H9 (cell line): ENCODE results near the gene LCE1C. TPM values are rescaled to one million over a fixed set of nuclear protein-coding genes. Genes with fewer than 3 reads are reported as not detected.

Source experiments
- DNase-seq: peaks from one replicate; pipeline ENCODE4 v3.0.0-alpha.2; 2017
- H2AFZ ChIP-seq: one replicate; pipeline ENCODE4 v1.6.1; 2013; ENCODE audit warnings: mild to moderate bottlenecking, low read length, control low read depth, moderate library complexity
- H2AK5ac ChIP-seq: 2 replicates; pipeline ENCODE4 v1.6.1; 2013; ENCODE audit warnings: low read length, control low read depth, mixed read lengths; ENCODE audit not compliant: insufficient read length
- H2BK120ac ChIP-seq: one replicate; pipeline ENCODE4 v1.6.1; 2013; ENCODE audit warnings: low read depth, mild to moderate bottlenecking, low read length, control low read depth, inconsistent platforms; ENCODE audit not compliant: poor library complexity, severe bottlenecking
- H2BK12ac ChIP-seq: 2 replicates; pipeline ENCODE4 v1.6.1; 2013; ENCODE audit warnings: low read length, control low read depth, mixed read lengths, low read depth; ENCODE audit not compliant: insufficient read length
- H2BK15ac ChIP-seq: 2 replicates; pipeline ENCODE4 v1.6.1; 2013; ENCODE audit warnings: low read depth, low read length, control low read depth
- H2BK20ac ChIP-seq: one replicate; pipeline ENCODE4 v1.6.1; 2013; ENCODE audit warnings: low read depth, mild to moderate bottlenecking, low read length, control low read depth, inconsistent platforms; ENCODE audit not compliant: poor library complexity, severe bottlenecking
- H2BK5ac ChIP-seq: 2 replicates; pipeline ENCODE4 v1.6.1; 2013; ENCODE audit warnings: low read length, control low read depth, mixed read lengths; ENCODE audit not compliant: insufficient read length
- H3K14ac ChIP-seq: 2 replicates; pipeline ENCODE4 v1.6.1; 2013; ENCODE audit warnings: low read length, control low read depth; ENCODE audit not compliant: insufficient read depth
- H3K18ac ChIP-seq: 2 replicates; pipeline ENCODE4 v1.6.1; 2013; ENCODE audit warnings: low read depth, mild to moderate bottlenecking, mixed read lengths, low read length, control low read depth; ENCODE audit not compliant: insufficient read length
- H3K23ac ChIP-seq: 2 replicates; pipeline ENCODE4 v1.6.1; 2013; ENCODE audit warnings: low read length, control low read depth, mixed read lengths, low read depth; ENCODE audit not compliant: insufficient read length
- H3K23me2 ChIP-seq: 2 replicates; pipeline ENCODE4 v1.6.1; 2013; ENCODE audit warnings: low read depth, mild to moderate bottlenecking, mixed read lengths, low read length, control low read depth; ENCODE audit not compliant: insufficient read length, poor library complexity, severe bottlenecking
- H3K27ac ChIP-seq: 2 replicates; pipeline ENCODE4 v1.5.1; 2013; ENCODE audit warnings: low read length, control low read depth, mixed read lengths, low read depth; ENCODE audit not compliant: insufficient read length
- H3K27me3 ChIP-seq: 2 replicates; pipeline ENCODE4 v1.6.1; 2013; ENCODE audit warnings: low read length, control low read depth, inconsistent platforms; ENCODE audit not compliant: insufficient read depth
- H3K4ac ChIP-seq: 2 replicates; pipeline ENCODE4 v1.6.1; 2013; ENCODE audit warnings: low read depth, mild to moderate bottlenecking, control low read depth, inconsistent platforms, low read length, moderate library complexity
- H3K4me1 ChIP-seq: 2 replicates; pipeline ENCODE4 v1.6.1; 2013; ENCODE audit warnings: low read length, control low read depth, inconsistent platforms; ENCODE audit not compliant: insufficient read depth
- H3K4me2 ChIP-seq: 2 replicates; pipeline ENCODE4 v1.6.1; 2013; ENCODE audit warnings: low read length, control low read depth, mixed read lengths; ENCODE audit not compliant: insufficient read length, insufficient read depth
- H3K56ac ChIP-seq: 2 replicates; pipeline ENCODE4 v1.6.1; 2013; ENCODE audit warnings: low read depth, mild to moderate bottlenecking, mixed read lengths, low read length, control low read depth; ENCODE audit not compliant: insufficient read length
- H3K79me1 ChIP-seq: 2 replicates; pipeline ENCODE4 v1.6.1; 2013; ENCODE audit warnings: low read depth, mild to moderate bottlenecking, moderate library complexity, low read length, control low read depth, inconsistent platforms; ENCODE audit not compliant: insufficient read depth, poor library complexity, severe bottlenecking
- H3K79me2 ChIP-seq: 2 replicates; pipeline ENCODE4 v1.6.1; 2013; ENCODE audit warnings: low read length, control low read depth, inconsistent platforms; ENCODE audit not compliant: insufficient read depth
- H3K9ac ChIP-seq: 2 replicates; pipeline ENCODE4 v1.6.1; 2013; ENCODE audit warnings: low read length, control low read depth, mixed read lengths; ENCODE audit not compliant: insufficient read length; ENCODE audit errors: extremely low read depth
- H3K9me3 ChIP-seq: one replicate; pipeline ENCODE4 v1.6.1; 2013; ENCODE audit warnings: low read depth, low read length, inconsistent platforms; ENCODE audit not compliant: control insufficient read depth
- H3T11ph ChIP-seq: one replicate; pipeline ENCODE4 v1.6.1; 2013; ENCODE audit warnings: mild to moderate bottlenecking, low read length, control low read depth, inconsistent platforms
- H4K20me1 ChIP-seq: one replicate; pipeline ENCODE4 v1.6.1; 2013; ENCODE audit not compliant: control insufficient read depth, insufficient read length, insufficient read depth
- H4K5ac ChIP-seq: 2 replicates; pipeline ENCODE4 v1.6.1; 2013; ENCODE audit warnings: low read depth, mild to moderate bottlenecking, mixed read lengths, low read length, control low read depth; ENCODE audit not compliant: insufficient read length
- H4K8ac ChIP-seq: replicated peaks from 2 replicates; pipeline ENCODE4 v1.6.1; 2013; ENCODE audit warnings: low read length, control low read depth, mixed read lengths, low read depth; ENCODE audit not compliant: insufficient read length
- H4K91ac ChIP-seq: 2 replicates; pipeline ENCODE4 v1.6.1; 2013; ENCODE audit warnings: low read depth, mild to moderate bottlenecking, moderate library complexity, mixed read lengths, low read length, control low read depth; ENCODE audit not compliant: insufficient read length
- H3K27ac Mint-ChIP-seq, 3 experiments: 2 replicates in 2 of 3; 3 replicates in 1 of 3; pipeline ENCODE4 v1.8.0; 2020 to 2021; ENCODE audit warnings: mixed read lengths in 3 of 3, mild to moderate bottlenecking in 1 of 3, moderate library complexity in 1 of 3
- H3K27me3 Mint-ChIP-seq: 2 replicates; pipeline ENCODE4 v1.8.0; 2021; ENCODE audit warnings: low read depth, mild to moderate bottlenecking, moderate library complexity, mixed read lengths
- H3K36me3 Mint-ChIP-seq, 3 experiments: 2 replicates in 2 of 3; 3 replicates in 1 of 3; pipeline ENCODE4 v1.8.0; 2020 to 2021; ENCODE audit warnings: low read depth in 3 of 3, mixed read lengths in 3 of 3; ENCODE audit not compliant: insufficient read depth in 1 of 3
- H3K4me1 Mint-ChIP-seq, 2 experiments: 2 replicates each; pipeline ENCODE4 v1.8.0; 2020; ENCODE audit warnings: mixed read lengths in 2 of 2
- H3K4me3 Mint-ChIP-seq, 2 experiments: 2 replicates in 1 of 2; 3 replicates in 1 of 2; pipeline ENCODE4 v1.8.0; 2020 to 2021; ENCODE audit warnings: mild to moderate bottlenecking in 2 of 2, mixed read lengths in 2 of 2, moderate library complexity in 1 of 2
- H3K9me3 Mint-ChIP-seq, 2 experiments: 2 replicates in 1 of 2; 3 replicates in 1 of 2; pipeline ENCODE4 v1.8.0; 2020; ENCODE audit warnings: mild to moderate bottlenecking in 2 of 2, mixed read lengths in 2 of 2, moderate library complexity in 1 of 2
- CTCF ChIP-seq: fragments of 200-600 bp; sonication (generic); conservative IDR thresholded peaks from 3 replicates; pipeline ENCODE4 v1.8.0; 2021; ENCODE audit warnings: antibody characterized with exemption, mild to moderate bottlenecking
- WGBS: extraction: QIAGEN DNeasy Blood & Tissue Kit; methylation state at CpG from one replicate; pipeline ENCODE4 v1.1.7; 2013; ENCODE audit warnings: missing lambda C conversion rate, low lambda C conversion rate, mixed read lengths; ENCODE audit not compliant: insufficient read length; ENCODE audit errors: extremely low coverage; 5-methylcytosine and 5-hydroxymethylcytosine counted together
- total RNA-seq: library from RNA; stranded (reverse); gene quantifications from 2 replicates; pipeline ENCODE4 v1.2.1, GENCODE V29; 2021

The LCE1C gene
- total RNA-seq, 1 experiment from 2014 or later: not detected

GRCh38 chr1:152801333-152801732 lies 5.1 kb downstream of the LCE1C start:
- Histone ChIP-seq H3K79me2 (no peaks in the 10 kb centered on the region), H3K4me2 (no peak overlapping the region), H2BK15ac (no peak overlapping the region), H3K27ac (no peak overlapping the region), H2BK5ac (no peak overlapping the region), H4K20me1 (no peaks in the 10 kb centered on the region), H3K9ac (no peak overlapping the region), H3K27me3 (no peaks in the 10 kb centered on the region; the same call in 1 of the 2 replicates), H3K18ac (no peak overlapping the region), H3K79me1 (no peaks in the 10 kb centered on the region), H2BK12ac (no peak overlapping the region), H3K4ac (no peak overlapping the region), H3K56ac (no peak overlapping the region), H3K9me3 (peaks cover 65% of the 10 kb centered on the region), H2AFZ (no peak overlapping the region), H2BK20ac (no peak overlapping the region), H2BK120ac (no peak overlapping the region), H3K4me1 (no peaks in the 10 kb centered on the region), H4K8ac (no peak overlapping the region), H4K91ac (no peak overlapping the region), H2AK5ac (no peak overlapping the region), H3T11ph (no peak overlapping the region), H4K5ac (no peak overlapping the region), H3K23ac (no peak overlapping the region), H3K23me2 (no peaks in the 10 kb centered on the region), H3K14ac (no peak overlapping the region)
- Mint-ChIP-seq H3K4me3 (no peak overlapping the region), H3K27me3 (no peaks in the 10 kb centered on the region; the same call in 1 of the 2 replicates), H3K4me1 (no peaks in the 10 kb centered on the region), H3K9me3 (peaks cover 86 to 90% of the 10 kb centered on the region in 2 experiments), H3K27ac (no peak overlapping the region), H3K36me3 (peaks cover 9 to 24% (median 11%) of the 10 kb centered on the region in 3 experiments)
- no CpG with 5 or more reads among the region's 1 CpG for WGBS
- TF ChIP-seq CTCF: no peak
- DNase-seq: no peak
